A549 treated with dexamethasone at 1 μM for 4 hours (cell line): ENCODE measurements around the gene ACY1. TPM values are rescaled to one million over a fixed set of nuclear protein-coding genes. Genes with fewer than 3 reads are reported as not detected.

Experiments
- total RNA-seq: library from RNA; stranded (reverse); fragments of 200-300 nt; extraction: Qiagen RNA extraction; gene quantifications from 5 replicates; pipeline ENCODE4 v1.2.3, GENCODE V29; 2022

The ACY1 gene
- 21.5 to 29.0 TPM (median 24.9 TPM) in 5 replicates for total RNA-seq

DNA sequence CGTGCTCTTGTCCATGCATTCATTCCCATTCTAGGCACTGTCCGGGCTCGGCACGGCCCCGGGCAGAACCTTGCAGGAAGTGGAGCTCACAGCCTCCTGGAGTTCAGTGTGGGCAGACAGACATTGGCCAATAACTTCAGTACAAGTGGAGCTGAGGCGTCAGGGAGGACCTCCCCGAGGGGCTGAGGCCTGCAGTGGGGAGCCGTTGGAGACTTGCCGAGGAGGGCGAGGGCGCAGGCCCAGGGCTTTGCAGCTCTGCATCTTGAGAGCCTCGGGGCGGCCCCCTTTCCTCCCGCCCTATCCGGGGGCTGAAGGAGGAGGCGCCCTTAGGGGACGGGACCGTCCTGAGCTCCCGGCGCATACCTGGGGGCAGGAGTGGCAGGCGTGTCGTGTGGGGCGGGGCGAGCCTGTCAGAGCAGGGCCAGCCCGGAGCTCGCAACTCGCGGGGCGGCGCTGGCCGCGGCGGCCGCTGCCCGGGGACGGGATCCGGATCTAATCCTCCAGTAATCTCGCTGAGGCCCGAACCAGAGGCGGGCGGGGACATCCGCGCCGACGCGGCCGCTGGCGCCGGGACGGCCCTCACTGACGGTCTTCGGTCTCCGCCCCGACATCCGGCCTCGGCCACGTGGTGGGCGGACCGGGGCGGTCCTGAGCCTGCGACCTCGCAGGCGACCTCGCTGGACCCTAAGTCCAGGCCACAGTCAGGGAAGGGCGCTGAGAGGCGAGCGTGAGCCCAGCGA lies at the start of gene ACY1:
Gene ACY1 (plus strand): TSS at position 698 of the 740 bp plus-strand sequence. CDS start 530 bp downstream, outside the sequence.

DNA sequence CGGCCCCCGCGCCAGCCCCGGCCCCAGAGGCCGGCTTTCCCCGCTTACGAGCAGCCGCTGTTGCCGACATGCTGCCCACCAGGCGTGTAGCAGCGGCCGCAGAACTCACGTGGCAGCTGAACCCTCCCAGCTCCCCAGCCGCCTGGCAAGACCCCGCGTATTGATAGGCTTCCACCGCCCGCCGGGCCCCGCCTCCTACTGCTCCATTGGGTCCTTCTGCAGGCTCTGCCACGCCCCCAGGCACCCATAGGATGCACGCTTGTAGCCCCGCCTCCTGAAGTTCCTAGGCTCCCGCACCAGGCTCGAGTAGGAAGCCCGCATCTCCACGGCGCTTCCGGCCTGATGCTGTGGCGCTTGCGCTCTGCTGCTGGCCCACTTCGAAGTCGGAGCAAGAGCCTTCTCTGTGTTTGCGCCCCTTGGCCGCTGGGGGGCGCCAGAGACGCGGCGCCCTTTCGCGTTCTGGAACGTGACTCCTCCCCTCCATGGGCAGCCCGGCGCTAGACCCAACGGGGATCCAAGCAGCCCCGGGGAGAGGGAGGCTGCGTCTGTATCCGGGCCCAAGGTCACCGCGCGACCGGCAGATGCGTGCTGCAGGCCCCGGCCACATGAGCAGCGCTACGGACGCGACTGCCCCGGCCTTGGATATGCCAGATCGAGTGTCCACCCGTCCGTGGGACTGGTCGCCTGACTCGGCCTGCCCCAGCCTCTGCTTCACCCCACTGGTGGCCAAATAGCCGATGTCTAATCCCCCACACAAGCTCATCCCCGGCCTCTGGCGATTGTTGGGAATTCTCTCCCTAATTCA lies 41.3 kb upstream of the ACY1 start, which contains the start of the genes PARP3 and RRP9:
Gene PARP3 (plus strand): TSS at position 566 of the 805 bp plus-strand sequence. CDS start 993 bp downstream, outside the sequence.
Gene RRP9 (minus strand): TSS at position 107 of the 805 bp plus-strand sequence. CDS start 37 bp downstream, at position 70.

DNA sequence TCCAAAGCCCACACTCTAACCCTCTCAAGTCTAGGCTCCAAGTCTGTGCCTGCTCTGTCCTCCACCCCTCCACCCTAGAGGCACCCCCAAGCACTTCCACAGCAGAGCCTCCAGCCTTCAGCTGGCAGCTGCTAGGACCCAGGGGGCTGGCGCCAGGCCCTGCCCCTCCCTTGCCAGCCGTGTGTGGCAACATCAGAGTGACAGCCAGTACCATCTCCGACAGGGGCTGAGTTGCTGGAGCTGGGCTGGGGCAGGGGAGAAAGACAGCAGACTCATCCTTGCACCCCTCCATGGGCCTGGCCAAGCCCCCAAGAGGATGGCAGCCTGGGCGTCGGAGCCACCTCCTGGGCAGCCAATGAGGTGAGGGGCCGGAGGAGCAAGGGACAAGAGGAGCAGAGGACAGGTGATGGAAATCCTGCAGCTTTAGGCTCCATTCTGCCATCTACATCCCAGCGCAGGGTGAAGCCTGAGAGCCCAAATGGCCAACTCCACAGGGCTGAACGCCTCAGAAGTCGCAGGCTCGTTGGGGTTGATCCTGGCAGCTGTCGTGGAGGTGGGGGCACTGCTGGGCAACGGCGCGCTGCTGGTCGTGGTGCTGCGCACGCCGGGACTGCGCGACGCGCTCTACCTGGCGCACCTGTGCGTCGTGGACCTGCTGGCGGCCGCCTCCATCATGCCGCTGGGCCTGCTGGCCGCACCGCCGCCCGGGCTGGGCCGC lies 28.0 kb upstream of the ACY1 start, which contains the start of gene GPR62:
Gene GPR62 (plus strand): TSS at position 207 of the 718 bp plus-strand sequence. CDS start 272 bp downstream, at position 479.

DNA sequence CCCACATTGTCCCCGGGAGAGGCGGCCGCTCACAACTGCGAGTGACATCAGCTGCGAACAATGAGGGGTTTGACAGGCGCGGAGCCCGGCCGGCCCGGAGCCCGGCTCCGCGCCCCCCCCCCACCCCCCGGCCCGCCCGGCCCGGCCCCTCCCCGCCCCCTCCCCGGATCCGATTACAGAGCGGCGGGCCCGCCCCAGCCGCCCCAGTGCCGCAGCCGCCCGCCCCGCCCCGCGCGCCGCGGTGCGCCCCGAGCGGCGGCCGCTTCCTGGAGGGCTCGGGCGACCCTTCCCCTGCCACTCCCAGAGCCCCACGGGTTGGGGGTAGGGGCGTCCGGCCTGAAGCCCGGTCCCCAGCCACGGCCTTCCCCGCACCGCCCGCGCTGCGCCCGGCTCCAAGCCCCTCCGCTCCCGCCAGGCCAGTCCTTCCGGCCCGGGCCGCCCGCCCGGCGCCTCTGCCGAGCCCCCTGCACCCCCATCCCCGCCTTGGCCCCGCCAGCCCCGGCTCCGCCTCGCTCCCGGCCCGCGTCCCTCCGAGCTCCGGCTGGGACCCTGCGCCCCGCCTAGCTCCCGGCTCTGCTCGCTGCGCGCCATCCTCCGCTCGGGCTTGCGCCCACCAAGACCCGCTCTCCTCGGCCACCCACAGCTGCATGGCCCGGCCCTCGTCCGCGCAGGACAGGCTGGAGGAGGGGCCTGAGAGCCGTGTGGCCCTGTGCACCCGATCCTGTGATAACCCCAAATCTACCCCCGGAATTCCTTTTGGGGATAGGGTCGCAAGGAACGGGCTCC lies 15.8 kb upstream of the ACY1 start, which contains the start of gene PCBP4:
Gene PCBP4 (minus strand): TSS at position 71 of the 786 bp plus-strand sequence. CDS start 6,214 bp downstream, outside the sequence.

DNA sequence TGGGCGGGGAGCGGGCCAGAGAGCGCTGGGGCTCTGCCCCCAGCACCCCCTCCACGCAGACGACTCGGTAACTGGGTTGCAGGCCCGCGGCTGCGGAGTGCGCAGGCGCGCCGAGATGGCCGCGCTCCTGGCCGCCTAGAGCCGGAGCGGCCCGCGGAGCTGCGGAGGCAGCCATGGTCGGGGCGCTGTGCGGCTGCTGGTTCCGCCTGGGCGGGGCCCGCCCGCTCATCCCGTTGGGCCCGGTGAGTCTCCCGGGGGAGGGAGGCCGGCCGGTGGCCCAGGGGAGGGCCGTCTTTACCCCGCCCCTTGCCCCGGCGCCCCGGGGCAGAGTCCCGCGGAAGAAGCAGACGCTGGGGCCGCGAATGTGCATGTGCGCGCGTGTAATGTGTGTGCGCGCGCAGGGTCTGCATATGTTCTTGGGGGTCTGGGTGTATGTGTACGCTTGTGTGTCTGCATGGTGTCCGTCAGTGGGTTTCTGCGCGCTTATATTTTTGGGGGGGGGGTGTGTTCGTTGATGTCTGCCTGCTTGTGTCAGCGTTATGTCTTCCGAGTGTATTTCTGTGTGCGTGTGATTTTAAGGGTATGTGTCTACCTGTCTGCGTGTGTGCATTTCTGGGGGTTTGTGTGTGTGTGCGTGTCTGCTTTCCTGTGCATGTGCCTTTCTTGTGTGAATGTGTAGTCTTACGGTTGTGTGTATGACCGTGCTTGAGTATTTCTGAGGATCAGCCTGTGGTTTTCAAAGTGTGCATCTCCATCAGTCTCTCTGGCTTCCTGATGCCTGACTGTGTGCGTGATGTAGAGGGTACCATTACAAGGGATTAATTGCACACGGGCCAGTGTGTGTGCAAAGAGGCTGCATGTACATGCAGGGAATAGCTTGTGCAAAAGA lies 8.1 kb upstream of the ACY1 start, which contains the start of gene ABHD14A:
Gene ABHD14A (plus strand): TSS at position 102 of the 889 bp plus-strand sequence. CDS start 72 bp downstream, at position 174.

DNA sequence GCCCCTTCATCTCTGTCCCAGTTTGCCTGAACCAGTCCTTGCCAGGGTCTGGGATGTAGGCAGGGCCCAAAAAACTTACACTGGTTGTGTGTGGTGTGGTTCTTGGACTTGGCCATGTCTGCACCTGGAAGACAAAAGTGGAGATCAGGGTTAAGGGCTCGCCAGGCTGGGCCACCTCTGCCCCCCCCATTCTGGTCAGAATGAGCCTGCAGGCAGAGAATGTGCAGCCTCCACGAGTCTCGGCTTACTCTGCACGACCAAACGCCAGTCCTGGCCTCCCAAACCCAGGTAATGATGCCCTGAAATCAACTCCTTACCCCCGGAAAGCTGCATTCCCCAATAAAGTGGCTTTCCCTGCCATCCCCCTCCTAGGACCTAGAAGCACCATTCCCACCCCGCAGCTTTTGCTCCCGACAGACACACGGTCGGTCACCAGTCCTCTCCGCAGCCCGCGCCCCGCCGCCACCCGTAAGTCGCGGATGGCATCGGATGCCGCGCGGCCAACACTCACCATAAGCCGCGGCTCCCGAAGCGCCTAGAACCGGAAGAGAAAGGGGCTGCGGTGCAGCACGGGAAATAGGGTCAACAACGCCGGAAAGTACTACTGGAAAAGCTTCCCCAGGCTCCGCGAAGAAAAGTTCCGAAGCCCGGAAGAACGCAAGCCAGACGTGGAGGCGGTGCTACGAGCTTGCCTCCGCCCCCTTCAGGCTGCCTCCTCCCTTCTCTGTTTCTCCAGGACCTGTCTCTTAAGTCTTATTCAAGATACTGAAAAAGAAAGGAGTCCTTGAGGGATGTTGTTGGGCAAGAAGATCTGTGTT lies 12.2 kb downstream of the ACY1 start, which contains the start of gene RPL29:
Gene RPL29 (minus strand): TSS at position 550 of the 818 bp plus-strand sequence. CDS start 434 bp downstream, at position 116.

Other genes with a start within 250 kb of the ACY1 start
- gene IQCF6, start 204.3 kb upstream of the ACY1 start, total RNA-seq: not detected in 5 replicates
- gene IQCF2, start 121.9 kb upstream of the ACY1 start, total RNA-seq: not detected in 5 replicates
- not detected in 5 replicates for gene IQCF5, start 107.9 kb upstream of the ACY1 start, total RNA-seq
- gene IQCF1, start 80.2 kb upstream of the ACY1 start, total RNA-seq: not detected in 5 replicates
- 34.5 to 44.7 TPM (median 41.2 TPM) in 5 replicates for gene RRP9, start 41.6 kb upstream of the ACY1 start, total RNA-seq
- gene PARP3, start 41.2 kb upstream of the ACY1 start, total RNA-seq: 7.5 to 10.6 TPM (median 8.7 TPM) in 5 replicates
- not detected in 5 replicates for gene GPR62, start 28.2 kb upstream of the ACY1 start, total RNA-seq
- 9.7 to 15.1 TPM (median 13.9 TPM) in 5 replicates for gene PCBP4, start 16.1 kb upstream of the ACY1 start, total RNA-seq
- gene ABHD14B, start 9.5 kb upstream of the ACY1 start, total RNA-seq: 25.6 to 34.9 TPM (median 32.2 TPM) in 5 replicates
- gene ABHD14A, start 8.5 kb upstream of the ACY1 start, total RNA-seq: 11.5 to 14.3 TPM (median 12.9 TPM) in 5 replicates
- gene RPL29, start 12.4 kb downstream of the ACY1 start, total RNA-seq: 1,091 to 1,605 TPM (median 1,141 TPM) in 5 replicates
- gene DUSP7, start 73.0 kb downstream of the ACY1 start, total RNA-seq: 18.8 to 25.6 TPM (median 23.9 TPM) in 5 replicates
- gene POC1A, start 170.9 kb downstream of the ACY1 start, total RNA-seq: 15.8 to 19.0 TPM (median 18.2 TPM) in 5 replicates
- gene ALAS1, start 214.6 kb downstream of the ACY1 start, total RNA-seq: 42.1 to 49.2 TPM (median 46.6 TPM) in 5 replicates
- gene TLR9, start 242.1 kb downstream of the ACY1 start, total RNA-seq: 0.02 to 0.12 TPM (median 0.07 TPM) in 3 of 5 replicates, not detected in the others